Astrocyte (in vitro differentiated cells and primary cell): ENCODE data around the gene ATAD5.

Experiments used
- CTCF ChIP-seq: IDR thresholded peaks from 2 replicates; pipeline ENCODE4 v1.5.1; 2011; ENCODE audit warnings: low read depth, mild to moderate bottlenecking, inconsistent platforms, low read length, moderate library complexity; ENCODE audit not compliant: insufficient read depth
- EZH2 ChIP-seq: IDR thresholded peaks from 2 replicates; pipeline ENCODE4 v1.6.1; 2012; ENCODE audit warnings: mild to moderate bottlenecking, low read length, inconsistent platforms; ENCODE audit not compliant: insufficient read depth

- no peak for TF ChIP-seq CTCF
- TF ChIP-seq EZH2: no peak
These were observed 37.4 kb upstream of the ATAD5 start for GRCh38 chr17:30794372-30794771.
